SK-N-MC (cell line): ENCODE measurements around the gene CACNA1B.

ENCODE experiments used
- DNase-seq: peaks from one replicate; pipeline ENCODE4 v3.0.0-alpha.2; 2011; ENCODE audit warnings: low read depth, low spot score
- H3K27ac ChIP-seq: fragments of 200-600 bp; sonication (generic); 2 replicates; pipeline ENCODE4 v1.5.1; 2016; ENCODE audit warnings: mixed run types
- H3K36me3 ChIP-seq: fragments of 200-600 bp; sonication (generic); 2 replicates; pipeline ENCODE4 v1.6.1; 2017; ENCODE audit warnings: antibody characterized with exemption, low read length, mixed read lengths; ENCODE audit not compliant: insufficient read depth
- H3K4me3 ChIP-seq: fragments of 200-600 bp; sonication (generic); 2 replicates; pipeline ENCODE4 v1.5.1; 2016
- H3K9ac ChIP-seq: fragments of 200-600 bp; sonication (generic); 2 replicates; pipeline ENCODE4 v1.8.0; 2017; ENCODE audit warnings: mixed run types, mixed read lengths; ENCODE audit not compliant: insufficient read length
- H3K9me3 ChIP-seq: fragments of 200-600 bp; sonication (generic); 2 replicates; pipeline ENCODE4 v1.6.1; 2017; ENCODE audit warnings: low read depth, mild to moderate bottlenecking, antibody characterized with exemption, low read length, moderate library complexity, mixed read lengths
- EZH2 ChIP-seq: fragments of 200-600 bp; sonication (generic); IDR thresholded peaks from one replicate; pipeline ENCODE4 v1.6.1; 2017; ENCODE audit warnings: antibody characterized with exemption
- FOXP2 ChIP-seq: optimal IDR thresholded peaks from 2 replicates; pipeline ENCODE3; 2011; ENCODE audit warnings: mild to moderate bottlenecking, moderate library complexity; ENCODE audit not compliant: insufficient read depth; ENCODE audit errors: extremely low read length, control extremely low read depth
- POLR2AphosphoS5 ChIP-seq: IDR thresholded peaks from 2 replicates; pipeline ENCODE4 v1.6.1; 2012; ENCODE audit warnings: mild to moderate bottlenecking, low read depth, low read length, borderline replicate concordance

CACNA1B gene

DNA sequence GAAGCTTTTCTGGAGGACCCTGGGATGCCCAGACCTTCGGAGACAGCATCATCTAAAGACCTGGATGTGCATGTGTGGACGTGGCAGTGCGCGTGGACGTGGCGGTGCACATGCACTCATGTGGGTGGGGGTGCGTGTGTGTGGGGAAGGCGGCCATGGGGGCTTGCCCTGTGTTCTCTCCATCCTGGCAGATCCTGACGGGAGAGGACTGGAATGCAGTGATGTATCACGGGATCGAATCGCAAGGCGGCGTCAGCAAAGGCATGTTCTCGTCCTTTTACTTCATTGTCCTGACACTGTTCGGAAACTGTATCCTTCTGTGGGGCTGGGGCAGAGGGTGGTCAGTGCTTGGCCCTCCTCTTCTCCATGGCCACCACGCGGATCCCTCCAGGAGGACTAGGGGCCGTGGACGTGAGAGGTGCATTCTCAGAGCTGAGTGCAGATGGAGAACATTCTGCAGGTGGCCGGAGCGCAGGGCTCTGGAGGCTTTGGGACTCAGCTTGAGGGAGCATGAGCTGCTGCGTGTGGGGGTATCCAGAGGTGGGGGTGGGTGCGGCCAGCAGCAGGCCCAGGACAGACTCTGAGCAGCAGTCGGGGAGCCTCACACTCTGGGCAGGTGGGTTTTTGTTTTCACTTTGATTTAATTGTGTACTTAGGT is 129.1 kb downstream of the CACNA1B start:
- DNase-seq = no peak
- Histone ChIP-seq H3K9ac (no peak overlapping the region), H3K4me3 (no peak overlapping the region), H3K27ac (no peak overlapping the region), H3K9me3 (no peaks in the 10 kb centered on the region), H3K36me3 (no peaks in the 10 kb centered on the region)
- TF ChIP-seq FOXP2 (no peak), EZH2 (no peak), POLR2AphosphoS5 (no peak)

GRCh38 chr9:138007566-138007917 is 130.0 kb downstream of the CACNA1B start:
- TF ChIP-seq EZH2 = no peak
- DNase-seq = no peak

GRCh38 chr9:138007918-138008841 is 130.6 kb downstream of the CACNA1B start:
- no peak overlapping the region for H3K4me3 ChIP-seq
- no peak for DNase-seq
- no peaks in the 10 kb centered on the region for H3K36me3 ChIP-seq
- no peak overlapping the region for H3K27ac ChIP-seq
- no peaks in the 10 kb centered on the region for H3K9me3 ChIP-seq
- H3K9ac ChIP-seq = no peak overlapping the region
- TF ChIP-seq EZH2 = no peak

More at GRCh38 chr9:138007566-138007917, 130.0 kb downstream of the CACNA1B start:
- no peaks in the 10 kb centered on the region for H3K36me3 ChIP-seq
- no peak overlapping the region for H3K9ac ChIP-seq
- H3K9me3 ChIP-seq = no peaks in the 10 kb centered on the region
- no peak overlapping the region for H3K4me3 ChIP-seq
- H3K27ac ChIP-seq = no peak overlapping the region

DNA sequence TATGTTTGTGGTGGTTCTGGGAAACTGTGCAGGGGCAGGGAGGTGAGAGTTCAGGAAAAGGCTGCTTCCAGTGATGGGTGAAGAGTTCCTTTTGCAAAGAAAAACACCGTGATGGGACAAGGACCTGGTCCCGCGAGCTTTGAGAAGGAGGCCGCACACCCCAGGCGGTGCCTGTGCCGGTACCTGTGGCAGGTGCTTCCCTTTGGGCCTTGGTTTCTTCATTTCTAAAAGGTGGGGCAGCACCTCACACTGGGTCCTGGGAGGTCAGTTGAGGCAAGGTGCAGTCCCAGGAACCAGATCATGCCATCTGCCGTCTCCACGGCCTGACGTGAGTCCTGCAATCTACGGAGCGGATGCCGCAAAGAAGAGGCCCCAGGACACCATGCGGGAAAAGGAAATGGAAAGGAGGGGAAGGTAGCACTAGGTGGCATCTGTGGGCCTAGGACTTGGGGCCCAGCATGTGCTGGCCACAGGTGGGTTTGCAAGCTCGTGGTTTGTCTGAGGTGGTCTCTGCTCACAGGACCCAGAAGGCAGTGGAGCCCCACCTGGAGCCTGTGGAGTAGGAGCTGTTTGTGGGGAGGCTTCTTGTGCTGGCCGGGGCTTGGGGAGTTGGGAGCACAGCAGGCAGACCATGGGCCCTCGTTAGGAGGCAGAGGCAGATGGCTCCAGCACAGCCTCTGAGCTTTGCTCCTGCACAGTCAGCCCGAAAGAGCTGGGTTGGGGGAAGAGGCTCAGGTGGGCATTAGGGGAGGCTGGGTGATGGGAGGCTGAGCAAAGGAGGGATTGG is 131.6 kb downstream of the CACNA1B start:
- H3K27ac ChIP-seq = no peak overlapping the region
- TF ChIP-seq EZH2 (no peak), POLR2AphosphoS5 (no peak), FOXP2 (no peak)
- no peak overlapping the region for H3K9ac ChIP-seq
- no peaks in the 10 kb centered on the region for H3K36me3 ChIP-seq
- H3K9me3 ChIP-seq = no peaks in the 10 kb centered on the region
- no peak for DNase-seq
- H3K4me3 ChIP-seq = no peak overlapping the region

GRCh38 chr9:138009803-138010690 is 132.5 kb downstream of the CACNA1B start:
- TF ChIP-seq POLR2AphosphoS5 (no peak), FOXP2 (no peak), EZH2 (no peak)
- DNase-seq = no peak
- no peak overlapping the region for H3K27ac ChIP-seq
- no peaks in the 10 kb centered on the region for H3K36me3 ChIP-seq
- no peaks in the 10 kb centered on the region for H3K9me3 ChIP-seq
- H3K9ac ChIP-seq = no peak overlapping the region
- H3K4me3 ChIP-seq = no peak overlapping the region

- Histone ChIP-seq H3K36me3 (no peaks in the 10 kb centered on the region), H3K9me3 (no peaks in the 10 kb centered on the region), H3K27ac (no peak overlapping the region), H3K4me3 (no peak overlapping the region), H3K9ac (no peak overlapping the region)
- TF ChIP-seq EZH2 = no peak
- TF ChIP-seq POLR2AphosphoS5 = no peak
- no peak for TF ChIP-seq FOXP2
- no peak for DNase-seq
Observed at GRCh38 chr9:138010861-138011260, 133.3 kb downstream of the CACNA1B start.

- Histone ChIP-seq H3K36me3 (no peaks in the 10 kb centered on the region), H3K9ac (no peak overlapping the region), H3K9me3 (no peaks in the 10 kb centered on the region), H3K4me3 (no peak overlapping the region), H3K27ac (no peak overlapping the region)
- no peak for DNase-seq
- TF ChIP-seq EZH2 (no peak), FOXP2 (no peak), POLR2AphosphoS5 (no peak)
Observed at GRCh38 chr9:138011951-138012500, 134.4 kb downstream of the CACNA1B start.
